GM19468 (cell line): ENCODE results near the gene ORC3.

ENCODE experiments used
- ATAC-seq: cut with Tn5 transposase; IDR thresholded peaks from one replicate; pipeline ENCODE4 v1.9.1; 2021; ENCODE audit warnings: mild to moderate bottlenecking, moderate library complexity, moderate number of reproducible peaks; ENCODE audit not compliant: unreplicated experiment; ENCODE audit errors: extremely low read depth

ORC3 gene

GRCh38 chr6:87714093-87714842 lies 124.3 kb downstream of the ORC3 start:
- peak; percentile 40 for ATAC-seq
